OCI-M2 (cell line): ENCODE measurements around the gene AKAP7.
"Not testable (repeated sequence)": the region's sequence is repeated elsewhere in the genome, so short reads cannot be mapped to it uniquely, and the experiment has no call there.

ENCODE experiments used
- DNase-seq: peaks from one replicate; lab custom pipeline; 2025; ENCODE audit not compliant: unreplicated experiment; lab: John Stamatoyannopoulos, UW

AKAP7 gene

DNA sequence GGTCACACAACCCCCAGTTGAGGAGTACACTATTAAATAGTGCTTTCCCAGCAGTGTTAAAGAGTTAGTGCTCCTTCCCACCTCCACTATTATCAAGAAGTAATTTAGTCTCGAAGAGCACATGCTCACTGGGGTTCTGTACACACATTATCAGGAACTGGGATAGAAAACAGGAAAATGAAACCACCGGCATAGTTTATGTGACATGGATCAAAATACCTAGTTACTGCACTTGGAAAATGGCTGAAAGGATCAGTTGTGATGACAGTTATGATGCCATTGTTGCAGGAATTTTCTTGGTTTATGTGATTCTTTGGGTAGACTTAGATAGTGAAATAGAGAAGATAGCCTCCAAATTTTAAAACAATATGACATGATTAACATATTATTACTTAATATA is 152.9 kb downstream of the AKAP7 start:
- no peak for DNase-seq

DNA sequence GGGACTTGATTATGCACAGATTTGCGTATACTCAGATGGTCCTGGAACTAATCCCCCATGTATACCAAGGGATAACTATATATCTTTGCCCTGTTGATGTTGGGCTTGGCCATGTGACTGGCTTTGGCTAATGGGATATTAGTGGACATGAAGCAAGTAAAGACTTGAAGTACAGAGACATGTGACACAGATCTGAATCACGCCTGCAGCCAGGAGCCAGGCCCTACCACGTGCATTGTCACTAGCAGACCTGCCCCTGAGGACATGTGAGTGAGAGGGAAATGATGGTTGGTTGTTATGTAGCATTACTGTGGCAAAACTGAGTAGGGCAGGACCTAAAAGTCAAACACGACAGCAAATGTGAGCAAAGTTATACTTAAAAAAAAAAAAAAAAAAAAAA is 155.7 kb downstream of the AKAP7 start:
- DNase-seq = no peak

DNA sequence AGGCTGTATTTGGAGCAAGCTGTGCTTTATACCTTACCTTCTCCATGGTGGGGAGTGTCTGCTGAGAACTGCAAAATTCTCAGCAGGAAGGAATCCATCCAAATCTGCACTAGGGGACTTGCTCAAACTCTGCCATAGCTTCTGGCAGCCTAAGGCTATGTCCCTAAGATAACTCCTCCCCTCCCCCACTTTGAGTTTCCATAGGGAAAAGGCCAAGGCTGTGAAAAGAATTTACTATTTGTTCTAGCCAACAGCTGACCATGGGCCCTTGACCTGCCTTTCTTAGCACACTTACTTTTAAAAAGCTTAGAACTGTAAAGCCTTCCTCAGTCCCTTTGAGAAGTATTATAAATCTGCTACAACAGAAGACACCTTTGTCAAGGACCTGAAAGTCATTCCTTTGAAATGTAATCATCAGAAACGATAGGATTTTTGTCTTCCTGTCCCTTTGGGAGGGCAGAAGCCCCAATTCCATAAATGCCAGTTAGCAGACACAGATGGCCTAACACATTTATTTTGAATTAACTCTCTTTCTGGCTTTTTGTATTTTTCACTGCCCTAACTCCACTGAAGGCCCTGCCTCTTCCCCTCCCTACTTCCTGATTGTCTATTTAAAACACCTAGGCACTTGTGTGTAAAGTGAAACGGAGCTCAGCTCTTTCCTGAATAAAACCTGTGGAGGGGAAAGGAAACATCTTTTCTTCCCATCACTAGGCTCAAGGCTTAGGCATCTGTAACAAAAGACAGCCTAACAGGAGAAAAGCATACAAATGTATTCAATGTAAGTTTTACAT is 157.1 kb downstream of the AKAP7 start:
- DNase-seq = no peak

DNA sequence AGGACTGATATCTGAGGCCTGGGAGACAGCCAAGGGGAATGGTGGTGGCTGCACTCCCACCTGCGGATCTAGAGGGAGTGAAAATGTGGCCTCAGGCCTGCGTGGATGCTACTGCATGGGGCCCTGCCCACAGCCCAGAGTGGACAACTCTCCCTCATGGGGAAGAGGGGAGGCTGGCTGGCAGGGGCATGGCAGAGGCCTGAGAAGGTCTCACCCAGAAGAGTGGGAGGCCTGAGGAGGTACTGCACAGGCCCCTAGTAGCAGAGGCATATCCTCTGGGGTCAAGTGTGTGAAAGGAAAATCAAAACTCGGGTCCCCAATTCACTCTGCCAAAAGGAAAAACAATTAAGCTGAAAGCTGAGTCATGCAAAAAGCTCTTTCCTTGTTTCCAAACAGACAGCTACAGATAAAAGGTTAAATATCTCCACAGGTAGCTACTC is 158.2 kb downstream of the AKAP7 start:
- DNase-seq = no peak

DNA sequence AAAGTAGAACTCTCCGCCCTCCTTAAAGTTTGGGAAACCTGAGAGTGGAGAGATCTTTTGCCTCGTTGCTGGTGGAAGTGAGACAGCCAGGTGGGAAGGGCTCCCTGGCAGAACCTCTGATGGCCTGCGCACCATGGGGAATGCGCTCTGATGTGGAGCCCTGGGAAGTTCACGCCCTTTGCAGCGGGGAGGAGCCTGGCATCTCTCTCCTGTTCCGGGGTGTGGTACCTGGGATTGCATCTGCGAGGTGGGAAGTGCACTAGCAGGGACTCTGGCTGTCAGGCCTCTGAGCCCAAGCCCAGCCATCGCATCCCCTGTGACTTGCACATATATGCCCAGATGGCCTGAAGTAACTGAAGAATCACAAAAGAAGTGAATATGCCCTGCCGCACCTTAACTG is 159.8 kb downstream of the AKAP7 start:
- no peak for DNase-seq

DNA sequence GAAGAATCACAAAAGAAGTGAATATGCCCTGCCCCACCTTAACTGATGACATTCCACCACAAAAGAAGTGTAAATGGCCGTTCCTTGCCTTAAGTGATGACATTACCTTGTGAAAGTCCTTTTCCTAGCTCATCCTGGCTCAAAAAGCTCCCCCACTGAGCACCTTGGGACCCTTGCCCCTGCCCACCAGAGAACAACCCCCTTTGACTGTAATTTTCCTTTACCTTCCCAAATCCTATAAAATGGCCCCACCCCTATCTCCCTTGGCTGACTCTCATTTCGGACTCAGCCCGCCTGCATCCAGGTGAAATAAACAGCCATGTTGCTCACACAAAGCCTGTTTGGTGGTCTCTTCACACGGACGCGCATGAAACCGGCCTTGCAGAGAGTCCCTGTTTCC is 165.6 kb downstream of the AKAP7 start:
- DNase-seq = not testable (repeated sequence)

DNA sequence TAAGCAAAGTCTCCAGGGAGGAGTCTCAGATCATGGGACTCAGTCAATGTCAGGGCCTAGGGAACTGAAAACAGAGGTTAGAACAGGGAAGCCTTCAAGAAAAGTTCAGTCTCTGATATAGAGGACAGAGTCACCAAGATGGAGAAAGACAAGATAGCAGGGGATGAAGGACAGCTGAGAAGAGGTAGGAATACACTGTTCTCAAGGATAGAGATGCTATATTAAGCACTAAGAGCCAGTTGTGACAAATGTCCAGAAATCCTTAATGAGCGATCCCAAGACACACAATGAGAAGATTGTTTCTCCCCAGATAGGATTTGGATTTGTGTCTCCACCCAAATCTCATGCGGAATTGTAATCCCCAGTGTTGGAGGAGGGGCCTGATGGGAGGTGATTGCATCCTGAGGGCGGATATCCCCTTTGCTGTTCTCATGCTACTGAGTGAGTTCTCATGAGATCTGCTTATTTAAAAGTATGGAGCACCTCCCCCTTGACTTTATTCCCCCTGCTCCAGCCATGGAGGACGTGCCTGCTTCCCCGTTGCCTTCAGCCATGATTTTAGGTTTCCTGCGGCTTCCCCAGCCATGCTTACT is 168.2 kb downstream of the AKAP7 start:
- no peak for DNase-seq

DNA sequence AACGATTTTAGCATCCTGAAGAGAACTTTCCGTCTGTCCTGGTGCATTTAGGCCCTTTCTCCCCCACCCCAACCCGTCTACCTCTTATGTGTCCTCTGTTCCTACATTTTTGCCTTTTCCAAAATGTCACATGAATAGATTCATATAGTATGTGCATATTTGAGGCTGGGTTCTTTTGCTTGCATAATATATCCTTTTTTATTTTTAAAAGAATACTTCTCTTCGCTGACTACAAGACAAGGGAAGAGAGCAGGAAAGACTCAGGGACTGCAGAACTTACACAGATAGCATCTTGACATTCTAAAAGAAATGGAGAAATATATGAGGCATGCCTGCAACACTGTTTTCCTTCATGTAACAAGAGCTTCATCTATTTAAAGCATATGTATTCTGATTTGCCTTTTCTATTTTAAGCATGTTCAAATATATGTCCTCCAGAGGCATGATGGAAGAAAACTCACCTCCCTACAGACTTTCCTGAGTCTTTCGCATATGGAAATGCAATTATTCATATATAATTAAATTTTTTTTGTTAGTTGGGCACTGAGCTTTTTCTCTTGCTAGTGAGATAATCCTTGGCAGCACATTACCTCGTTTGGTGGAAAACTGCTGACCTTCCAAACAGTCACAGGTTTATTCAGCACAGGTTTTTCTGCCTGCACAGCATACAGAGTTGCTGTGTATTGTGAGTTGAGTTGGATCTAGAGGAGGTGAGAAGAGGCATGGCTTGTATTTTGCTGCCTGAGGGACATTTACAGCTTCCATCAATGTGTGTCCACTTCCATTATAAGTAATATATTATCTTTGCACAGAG is 170.0 kb downstream of the AKAP7 start:
- DNase-seq = no peak

DNA sequence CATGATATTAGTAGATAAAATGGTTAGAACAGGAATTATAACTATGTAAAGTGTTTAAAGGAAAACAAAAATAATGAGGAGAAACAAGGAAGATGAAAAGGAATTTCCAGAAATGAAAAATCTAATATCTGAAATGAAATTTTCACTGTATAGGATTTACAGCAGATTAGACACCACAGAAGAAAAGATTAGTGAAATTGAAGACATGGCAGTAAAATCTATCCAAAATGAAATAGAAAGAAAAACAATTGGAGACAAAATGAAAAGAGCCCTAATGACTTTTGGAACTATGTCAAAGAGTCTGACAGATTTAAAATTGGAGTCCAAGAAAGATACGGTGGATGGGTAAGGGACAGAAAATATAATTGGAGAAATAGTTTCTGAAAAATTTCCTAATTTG is 174.2 kb downstream of the AKAP7 start:
- DNase-seq = no peak

DNA sequence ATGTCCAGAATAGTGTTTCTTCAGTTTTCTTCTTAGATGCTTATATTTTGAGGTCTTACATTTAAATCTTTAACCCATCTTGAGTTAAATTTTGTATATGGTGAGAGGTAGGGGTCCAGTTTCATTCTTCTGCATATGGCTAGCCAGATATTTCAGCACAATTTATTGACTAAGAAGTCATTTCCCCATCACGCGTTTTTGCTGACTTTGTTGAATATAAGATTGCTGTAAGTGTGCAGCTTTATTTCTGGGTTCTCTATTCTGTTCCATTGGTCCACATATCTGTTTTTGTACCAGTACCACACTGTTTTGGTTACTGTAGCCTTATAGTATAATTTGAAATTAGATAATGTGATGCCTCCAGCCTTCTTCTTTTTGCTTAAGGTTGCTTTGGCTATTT is 179.6 kb downstream of the AKAP7 start:
- DNase-seq = no peak

DNA sequence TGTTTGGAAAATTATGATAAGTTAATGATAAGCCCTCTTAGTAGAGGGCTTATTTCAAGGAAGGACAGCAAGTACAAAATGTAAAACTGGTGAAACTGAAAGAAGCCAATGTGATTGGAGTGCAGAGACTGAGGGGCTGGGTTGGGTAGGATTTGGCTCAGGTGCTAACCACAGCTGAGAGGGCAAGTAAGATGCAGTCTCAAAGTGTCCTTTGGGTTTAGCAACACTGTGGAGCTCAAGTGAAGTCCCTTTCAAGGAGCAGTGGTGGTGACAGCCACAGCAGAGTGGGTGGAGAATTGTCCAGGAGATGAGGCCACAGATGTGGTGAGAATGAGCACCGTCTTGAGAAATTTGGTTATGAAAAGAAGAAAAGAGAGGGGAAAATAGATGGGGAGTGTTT is 181.4 kb downstream of the AKAP7 start:
- DNase-seq = no peak

DNA sequence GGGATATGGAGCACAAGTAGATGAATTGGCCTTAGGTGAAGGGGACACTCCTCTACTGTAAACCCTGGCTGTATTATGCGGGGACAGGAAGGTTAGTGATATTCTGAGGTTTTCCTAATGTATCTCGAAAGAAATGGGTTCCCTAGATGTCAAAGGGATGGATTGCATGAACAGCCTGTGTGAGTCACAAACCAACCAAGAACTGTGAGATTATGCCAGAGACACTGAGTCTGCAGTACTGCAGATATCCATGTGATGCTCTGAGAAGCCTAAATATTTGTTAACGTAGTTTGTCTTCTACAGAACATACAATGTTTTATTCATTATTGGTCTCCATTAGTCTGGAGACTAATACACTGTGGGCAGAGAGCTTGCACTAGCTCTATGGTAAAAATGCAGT is 182.2 kb downstream of the AKAP7 start:
- DNase-seq = no peak

DNA sequence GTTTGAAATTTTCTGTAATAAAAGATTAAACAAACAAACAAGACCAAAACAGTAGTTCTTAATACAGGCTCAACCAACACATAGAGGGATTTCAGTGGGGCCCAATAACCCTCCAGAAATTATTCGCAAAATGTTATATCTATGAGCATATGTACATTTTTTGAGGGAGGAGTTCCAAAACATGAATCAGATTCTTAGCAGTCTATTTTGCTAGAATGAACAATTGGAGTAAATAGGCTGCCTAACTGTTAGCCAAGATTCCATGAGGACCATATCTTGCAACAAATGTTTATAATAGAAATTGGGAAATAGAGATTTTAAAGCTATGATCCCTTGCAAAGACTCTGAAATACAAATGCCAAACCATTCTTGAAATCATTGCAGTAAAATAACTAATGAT is 186.3 kb downstream of the AKAP7 start:
- no peak for DNase-seq

DNA sequence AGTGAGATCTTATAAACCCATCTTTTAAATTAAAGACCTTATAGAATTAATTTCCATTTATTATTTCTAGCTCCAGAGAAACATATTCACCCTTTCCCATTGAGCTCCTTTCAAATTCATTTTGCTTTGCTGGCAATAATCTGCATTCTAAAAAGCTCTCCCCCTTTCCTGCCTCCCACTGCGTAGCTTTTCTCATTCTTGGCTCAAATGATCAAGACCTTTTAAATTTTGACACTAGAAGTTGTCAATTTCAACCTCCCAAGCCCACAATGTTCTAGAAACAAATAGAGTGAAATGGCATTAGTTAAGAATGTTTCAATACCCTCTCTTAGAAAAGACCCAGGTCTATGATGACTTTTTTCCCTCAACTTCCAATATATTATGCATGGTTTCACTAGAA is 186.9 kb downstream of the AKAP7 start:
- DNase-seq = no peak

DNA sequence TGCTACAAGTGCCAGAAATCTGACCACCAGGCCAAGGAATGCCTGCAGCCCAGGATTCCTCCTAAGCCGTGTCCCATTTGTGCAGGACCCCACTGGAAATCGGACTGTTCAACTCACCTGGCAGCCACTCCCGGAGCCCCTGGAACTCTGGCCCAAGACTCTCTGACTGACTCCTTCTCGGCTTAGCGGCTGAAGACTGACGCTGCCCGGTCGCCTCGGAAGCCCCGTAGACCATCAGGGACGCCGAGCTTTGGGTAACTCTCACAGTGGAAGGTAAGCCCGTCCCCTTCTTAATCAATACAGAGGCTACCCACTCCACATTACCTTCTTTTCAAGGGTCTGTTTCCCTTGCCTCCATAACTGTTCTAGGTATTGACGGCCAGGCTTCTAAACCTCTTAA is 190.4 kb downstream of the AKAP7 start:
- not testable (repeated sequence) for DNase-seq

DNA sequence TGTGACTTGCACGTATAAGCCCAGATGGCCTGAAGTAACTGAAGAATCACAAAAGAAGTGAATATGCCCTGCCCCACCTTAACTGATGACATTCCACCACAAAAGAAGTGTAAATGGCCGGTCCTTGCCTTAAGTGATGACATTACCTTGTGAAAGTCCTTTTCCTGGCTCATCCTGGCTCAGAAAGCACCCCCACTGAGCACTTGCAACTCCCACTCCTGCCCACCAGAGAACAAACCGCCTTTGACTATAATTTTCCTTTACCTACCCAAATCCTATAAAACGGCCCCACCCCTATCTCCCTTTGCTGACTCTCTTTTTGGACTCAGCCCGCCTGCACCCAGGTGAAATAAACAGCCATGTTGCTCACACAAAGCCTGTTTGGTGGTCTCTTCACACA is 193.5 kb downstream of the AKAP7 start:
- DNase-seq = not testable (repeated sequence)

DNA sequence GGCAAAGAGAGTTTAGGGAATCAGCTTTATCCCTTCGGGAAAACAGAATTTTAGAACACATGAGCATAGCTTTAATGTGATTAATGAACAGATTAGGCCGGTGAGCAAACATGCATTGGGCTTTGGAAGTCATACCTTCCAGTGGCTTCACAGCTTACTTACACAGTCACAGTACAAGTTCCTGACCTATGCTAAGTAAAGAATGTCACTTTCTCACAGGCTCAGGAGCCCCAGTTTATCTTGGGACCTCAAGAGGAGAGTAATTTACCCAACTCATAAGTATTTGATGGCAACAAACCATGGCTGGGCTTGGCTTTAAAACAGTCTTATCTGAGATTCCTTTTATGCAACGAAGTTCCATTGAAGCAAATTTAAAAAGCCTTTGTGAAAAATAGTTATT is 195.9 kb downstream of the AKAP7 start:
- no peak for DNase-seq

DNA sequence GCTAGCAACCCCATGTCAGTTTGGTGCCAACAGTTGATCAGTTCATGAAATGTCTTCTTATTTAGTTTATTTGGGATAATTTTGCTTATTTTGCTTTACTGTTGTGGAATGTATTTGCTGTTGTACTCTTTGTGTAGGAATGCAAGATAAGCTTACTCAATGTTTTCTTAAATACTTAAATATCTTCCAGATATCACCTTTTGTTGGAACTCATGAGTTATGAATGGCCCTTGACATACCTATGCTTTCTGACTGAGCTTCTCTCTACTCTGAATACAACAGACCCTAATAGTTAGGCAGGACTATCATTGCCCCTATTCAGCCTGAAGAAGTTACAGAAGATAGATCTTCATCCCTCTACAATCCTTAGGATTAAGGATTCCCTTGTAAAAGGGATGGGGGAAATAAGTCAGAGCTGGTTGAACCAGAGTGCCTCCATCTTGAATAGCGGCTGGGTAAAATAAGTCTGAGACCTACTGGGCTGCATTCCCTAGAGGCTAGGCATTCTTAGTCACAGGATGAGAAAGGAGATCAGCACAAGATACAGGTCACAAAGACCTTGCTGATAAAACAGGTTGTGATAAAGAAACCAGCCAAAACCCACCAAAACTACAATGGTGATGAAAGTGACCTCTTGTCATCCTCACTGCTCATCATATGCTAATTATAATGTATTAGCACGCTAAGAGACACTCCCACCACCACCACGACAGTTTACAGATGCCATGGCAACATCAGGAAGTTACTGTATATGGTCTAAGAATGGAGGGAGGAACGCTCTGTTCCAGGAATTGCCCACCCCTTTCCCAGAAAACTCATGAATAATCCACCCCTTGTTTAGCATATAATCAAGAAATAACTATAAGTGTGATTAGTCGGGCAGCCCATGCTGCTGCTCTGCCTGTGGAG is 196.9 kb downstream of the AKAP7 start:
- no peak for DNase-seq
